ENCODE data around the gene WDR4.
"Not testable (repeated sequence)": the region's sequence is repeated elsewhere in the genome, so short reads cannot be mapped to it uniquely, and the experiment has no call there.

WDR4 gene

GRCh38 chr21:42847726-42848125 is 31.6 kb downstream of the WDR4 start:
- no peak overlapping the region for H3K4me3 ChIP-seq (ENCODE audit: low read depth, low read length)
- ChIA-PET POLR2A (no interaction called here), CTCF (no interaction called here)

GRCh38 chr21:42847051-42847707 is 32.2 kb downstream of the WDR4 start:
- POLR2A ChIA-PET, result no interaction called here
- no peak overlapping the region for H3K4me3 ChIP-seq (ENCODE audit: low read depth, low read length)
- DNase-seq (ENCODE audit: low read depth, low spot score), result no peak
- CTCF ChIA-PET, result no interaction called here
- no peak for TF ChIP-seq CTCF (IDR thresholded peaks at IDR 0.05; ENCODE audit: insufficient read depth, low read length, missing control alignments)

More at GRCh38 chr21:42847726-42848125, 31.6 kb downstream of the WDR4 start:
- no peak for DNase-seq (ENCODE audit: low read depth, low spot score)
- no peak for TF ChIP-seq CTCF (IDR thresholded peaks at IDR 0.05; ENCODE audit: insufficient read depth, low read length, missing control alignments)

GRCh38 chr21:42846221-42846620 is 33.1 kb downstream of the WDR4 start:
- DNase-seq (ENCODE audit: low read depth, low spot score), result no peak
- ChIA-PET CTCF (no interaction called here), POLR2A (no interaction called here)
- TF ChIP-seq CTCF (IDR thresholded peaks at IDR 0.05; ENCODE audit: insufficient read depth, low read length, missing control alignments), result no peak
- H3K4me3 ChIP-seq (ENCODE audit: low read depth, low read length), result no peak overlapping the region

GRCh38 chr21:42845296-42845965 is 33.9 kb downstream of the WDR4 start:
- no peak overlapping the region for H3K4me3 ChIP-seq (ENCODE audit: low read depth, low read length)
- ChIA-PET CTCF (interaction anchor here (1.9 kb wide), 1 partner anchor 10 kb away, joined by 4 read pairs; no protein-coding TSS in a partner anchor), POLR2A (no interaction called here)
- no peak for TF ChIP-seq CTCF (IDR thresholded peaks at IDR 0.05; ENCODE audit: insufficient read depth, low read length, missing control alignments)
- no peak for DNase-seq (ENCODE audit: low read depth, low spot score)

GRCh38 chr21:42844411-42845113 is 34.8 kb downstream of the WDR4 start:
- DNase-seq (ENCODE audit: low read depth, low spot score), result no peak
- CTCF ChIA-PET, result interaction anchor here (1.9 kb wide), 1 partner anchor 9 kb away, joined by 4 read pairs; no protein-coding TSS in a partner anchor
- no peak for TF ChIP-seq CTCF (IDR thresholded peaks at IDR 0.05; ENCODE audit: insufficient read depth, low read length, missing control alignments)
- POLR2A ChIA-PET, result no interaction called here
- H3K4me3 ChIP-seq (ENCODE audit: low read depth, low read length), result no peak overlapping the region

GRCh38 chr21:42843056-42843455 is 36.3 kb downstream of the WDR4 start:
- no peak for DNase-seq (ENCODE audit: low read depth, low spot score)
- TF ChIP-seq CTCF (IDR thresholded peaks at IDR 0.05; ENCODE audit: insufficient read depth, low read length, missing control alignments), result no peak
- CTCF ChIA-PET, result no interaction called here
- POLR2A ChIA-PET, result no interaction called here
- H3K4me3 ChIP-seq (ENCODE audit: low read depth, low read length), result no peak overlapping the region

- H3K4me3 ChIP-seq (ENCODE audit: low read depth, low read length); POLR2A ChIA-PET; DNase-seq (ENCODE audit: low read depth, low spot score): not testable (repeated sequence)
- CTCF ChIA-PET, result interaction anchor here (0.7 kb wide), 1 partner anchor 8 kb away, joined by 4 read pairs; no protein-coding TSS in a partner anchor
These were observed 37.3 kb downstream of the WDR4 start for GRCh38 chr21:42841916-42842655.

All from AG04449 (cell line).